Upper lobe of right lung (tissue), 1 donor: ENCODE results near the gene ZGPAT. TPM values are rescaled to one million over a fixed set of nuclear protein-coding genes. Genes with fewer than 3 reads are reported as not detected.

Experiments used
- ATAC-seq: fragments of 200-7000 bp; cut with Tn5 transposase; one replicate; pipeline ENCODE4 v1.9.1; 2020; ENCODE audit warnings: mild to moderate bottlenecking, moderate library complexity
- DNase-seq: peaks from one replicate; pipeline ENCODE4 v3.0.0-alpha.2; 2020
- H3K27ac ChIP-seq: fragments of 200-600 bp; one replicate; pipeline ENCODE4 v1.8.0; 2022
- H3K27me3 ChIP-seq: fragments of 200-600 bp; one replicate; pipeline ENCODE4 v1.8.0; 2022; ENCODE audit warnings: mild to moderate bottlenecking
- H3K36me3 ChIP-seq: fragments of 200-600 bp; one replicate; pipeline ENCODE4 v1.8.0; 2022
- H3K4me1 ChIP-seq: fragments of 200-600 bp; one replicate; pipeline ENCODE4 v1.8.0; 2022
- H3K4me3 ChIP-seq: fragments of 200-600 bp; one replicate; pipeline ENCODE4 v1.8.0; 2022; ENCODE audit warnings: mild to moderate bottlenecking
- H3K9me3 ChIP-seq: fragments of 200-600 bp; one replicate; pipeline ENCODE4 v1.8.0; 2022
- CTCF ChIP-seq: fragments of 200-600 bp; IDR thresholded peaks from one replicate; pipeline ENCODE4 v1.8.0; 2022; ENCODE audit warnings: antibody characterized with exemption
- intact Hi-C: fragments of 100-400 bp; cut with DNase I; formaldehyde crosslinking; loops from one replicate; pipeline ENCODE4 v1.11.0; 2022
- total RNA-seq: library from RNA; stranded (reverse); fragmentation: NEBNext Ultra II Directional; extraction: Animal tissue kit (Norgen Biotek cat#: 25700); gene quantifications from one replicate; pipeline ENCODE4 v1.2.1, GENCODE V29; 2021
- donor health status: DM: no; HTN: yes; CAD: no; lungs with severe emphysema.

The ZGPAT gene
- total RNA-seq, 1 donor from 2014 or later, result 27.6 TPM

- Histone ChIP-seq H3K9me3 (no peaks in the 10 kb centered on the region), H3K4me1 (no peaks in the 10 kb centered on the region), H3K27ac (no peak overlapping the region), H3K27me3 (no peaks in the 10 kb centered on the region), H3K4me3 (no peak overlapping the region), H3K36me3 (no peaks in the 10 kb centered on the region)
- TF ChIP-seq CTCF, result no peak
- no peak for ATAC-seq
- intact Hi-C loops, result no loop called here
- DNase-seq, result no peak
These were observed 44.7 kb downstream of the ZGPAT start for GRCh38 chr20:63752411-63753101.

- H3K4me1 ChIP-seq, result no peaks in the 10 kb centered on the region
- intact Hi-C loops, result no loop called here
- DNase-seq (no peak), ATAC-seq (no peak)
- H3K4me3 ChIP-seq, result no peak overlapping the region
- no peaks in the 10 kb centered on the region for H3K9me3 ChIP-seq
- H3K27ac ChIP-seq, result no peak overlapping the region
- TF ChIP-seq CTCF, result no peak
- no peaks in the 10 kb centered on the region for H3K27me3 ChIP-seq
- no peaks in the 10 kb centered on the region for H3K36me3 ChIP-seq
These were observed 45.5 kb downstream of the ZGPAT start for GRCh38 chr20:63753381-63753780.

GRCh38 chr20:63754008-63754407, 46.2 kb downstream of the ZGPAT start:
- Histone ChIP-seq H3K4me3 (no peak overlapping the region), H3K36me3 (no peaks in the 10 kb centered on the region), H3K9me3 (no peaks in the 10 kb centered on the region), H3K4me1 (no peaks in the 10 kb centered on the region), H3K27me3 (no peaks in the 10 kb centered on the region), H3K27ac (no peak overlapping the region)
- DNase-seq (no peak), ATAC-seq (no peak)
- no peak for TF ChIP-seq CTCF
- intact Hi-C loops, result no loop called here

GRCh38 chr20:63755933-63756647, 48.3 kb downstream of the ZGPAT start:
- no peaks in the 10 kb centered on the region for H3K9me3 ChIP-seq
- intact Hi-C loops, result no loop called here
- H3K36me3 ChIP-seq, result no peaks in the 10 kb centered on the region
- H3K27ac ChIP-seq, result no peak overlapping the region
- no peaks in the 10 kb centered on the region for H3K4me1 ChIP-seq
- H3K4me3 ChIP-seq, result no peak overlapping the region
- no peaks in the 10 kb centered on the region for H3K27me3 ChIP-seq
- DNase-seq (no peak), ATAC-seq (no peak)
- TF ChIP-seq CTCF, result no peak

- intact Hi-C loops, result no loop called here
- Histone ChIP-seq H3K9me3 (no peaks in the 10 kb centered on the region), H3K4me3 (no peak overlapping the region), H3K36me3 (no peaks in the 10 kb centered on the region), H3K27me3 (no peaks in the 10 kb centered on the region), H3K4me1 (no peaks in the 10 kb centered on the region), H3K27ac (no peak overlapping the region)
- no peak for ATAC-seq
- no peak for DNase-seq
- no peak for TF ChIP-seq CTCF
These were observed 48.8 kb downstream of the ZGPAT start for GRCh38 chr20:63756648-63756991.
